SJCRH30 (cell line): ENCODE results near the gene KCNQ1OT1. TPM values are rescaled to one million over a fixed set of nuclear protein-coding genes. Genes with fewer than 3 reads are reported as not detected.

Experiments used
- DNase-seq, 2 experiments: peaks; one replicate each; pipeline ENCODE4 v3.0.0-alpha.2; 2015 to 2020
- H3K27ac ChIP-seq: fragments of 250-450 bp; sonication (Bioruptor Pico); 2 replicates; pipeline ENCODE4 v1.5.1; 2020; ENCODE audit warnings: mild to moderate bottlenecking, moderate library complexity
- H3K27me3 ChIP-seq: fragments of 250-450 bp; sonication (Bioruptor Pico); 2 replicates; pipeline ENCODE4 v1.5.1; 2020; ENCODE audit warnings: mild to moderate bottlenecking, moderate library complexity
- H3K36me3 ChIP-seq: fragments of 250-450 bp; sonication (Bioruptor Pico); 2 replicates; pipeline ENCODE4 v1.5.1; 2020; ENCODE audit warnings: mild to moderate bottlenecking, moderate library complexity
- H3K4me1 ChIP-seq: fragments of 250-450 bp; sonication (Bioruptor Pico); 2 replicates; pipeline ENCODE4 v1.5.1; 2020; ENCODE audit warnings: mild to moderate bottlenecking, moderate library complexity
- H3K4me3 ChIP-seq: fragments of 250-450 bp; sonication (Bioruptor Pico); 2 replicates; pipeline ENCODE4 v1.5.1; 2020; ENCODE audit warnings: mild to moderate bottlenecking, moderate library complexity
- H3K9me3 ChIP-seq: fragments of 250-450 bp; sonication (Bioruptor Pico); replicated peaks from 2 replicates; pipeline ENCODE4 v1.5.1; 2020; ENCODE audit warnings: mild to moderate bottlenecking, moderate library complexity
- total RNA-seq: library from RNA; depleted of rRNA; stranded (reverse); fragments of >200 nt; shearing (Covaris generic); gene quantifications from 2 replicates; pipeline ENCODE4 v1.2.3, GENCODE V29; 2014; rRNA removed

Gene KCNQ1OT1
- total RNA-seq, 1 experiment from 2014 or later = 12.3 TPM

DNA sequence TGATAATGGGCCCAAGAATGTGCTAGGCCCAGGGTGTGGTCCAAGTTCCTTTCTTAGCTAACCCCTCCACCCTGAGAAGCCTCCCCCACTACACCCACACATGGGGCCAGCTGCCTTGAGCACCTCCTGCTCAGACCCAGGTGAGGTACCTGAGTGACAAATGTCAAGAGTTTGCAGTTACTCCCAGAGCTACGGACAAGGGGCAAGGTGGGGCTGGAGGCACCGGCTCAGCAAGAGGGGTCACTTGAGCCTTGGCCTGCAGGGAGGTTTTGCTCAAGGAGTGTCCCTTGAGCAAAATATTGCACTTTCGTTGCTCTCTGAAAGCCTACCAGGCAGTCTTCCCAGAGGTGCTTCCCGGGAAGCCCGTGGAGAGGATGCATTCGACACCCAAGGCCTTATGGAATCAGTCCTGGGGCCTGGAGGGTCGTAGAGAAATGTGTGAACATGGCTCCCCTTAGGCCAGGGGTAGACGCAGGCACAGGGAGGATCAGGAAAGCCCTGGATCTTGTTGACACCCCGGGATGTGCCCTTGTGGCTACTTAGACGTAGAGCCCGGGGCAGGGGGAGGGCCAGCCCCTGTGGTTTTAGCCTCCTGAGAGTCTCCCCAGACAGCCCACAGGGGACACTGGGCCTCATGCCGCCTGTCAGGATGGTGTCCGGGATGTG lies 140.8 kb downstream of the KCNQ1OT1 start:
- no peaks in the 10 kb centered on the region for H3K27me3 ChIP-seq
- peaks cover under 1% of the 10 kb centered on the region; the same call in 1 of the 2 replicates for H3K9me3 ChIP-seq
- peak in 1 of 2 experiments; percentile 76 for DNase-seq
- H3K4me3 ChIP-seq = no peak overlapping the region
- no peaks in the 10 kb centered on the region for H3K36me3 ChIP-seq
- peak overlapping the region; percentile 56 for H3K27ac ChIP-seq
- peaks cover 55% of the 10 kb centered on the region for H3K4me1 ChIP-seq

- Histone ChIP-seq H3K27me3 (no peaks in the 10 kb centered on the region), H3K4me1 (peaks cover 52% of the 10 kb centered on the region), H3K36me3 (no peaks in the 10 kb centered on the region), H3K4me3 (no peak overlapping the region), H3K9me3 (peaks cover 3% of the 10 kb centered on the region; the same call in 1 of the 2 replicates), H3K27ac (no peak overlapping the region)
- no peak for DNase-seq
These were observed 141.4 kb downstream of the KCNQ1OT1 start for GRCh38 chr11:2558397-2558796.

Other genes with a start within 250 kb of the KCNQ1OT1 start
- not detected in 2 replicates for gene CDKN1C, start 185.8 kb upstream of the KCNQ1OT1 start, total RNA-seq
- not detected in 2 replicates for gene PHLDA2, start 229.4 kb upstream of the KCNQ1OT1 start, total RNA-seq